SK-N-MC (cell line): ENCODE data around the gene CDC14A.
A peak's percentile ranks its signal among the peaks of the same experiment; 100 is the strongest.

Experiments
- DNase-seq: peaks from one replicate; pipeline ENCODE4 v3.0.0-alpha.2; 2011; ENCODE audit warnings: low read depth, low spot score
- H3K27ac ChIP-seq: fragments of 200-600 bp; sonication (generic); 2 replicates; pipeline ENCODE4 v1.5.1; 2016; ENCODE audit warnings: mixed run types
- H3K36me3 ChIP-seq: fragments of 200-600 bp; sonication (generic); 2 replicates; pipeline ENCODE4 v1.6.1; 2017; ENCODE audit warnings: antibody characterized with exemption, low read length, mixed read lengths; ENCODE audit not compliant: insufficient read depth
- H3K4me3 ChIP-seq: fragments of 200-600 bp; sonication (generic); 2 replicates; pipeline ENCODE4 v1.5.1; 2016
- H3K9ac ChIP-seq: fragments of 200-600 bp; sonication (generic); 2 replicates; pipeline ENCODE4 v1.8.0; 2017; ENCODE audit warnings: mixed run types, mixed read lengths; ENCODE audit not compliant: insufficient read length
- H3K9me3 ChIP-seq: fragments of 200-600 bp; sonication (generic); 2 replicates; pipeline ENCODE4 v1.6.1; 2017; ENCODE audit warnings: low read depth, mild to moderate bottlenecking, antibody characterized with exemption, low read length, moderate library complexity, mixed read lengths
- EZH2 ChIP-seq: fragments of 200-600 bp; sonication (generic); IDR thresholded peaks from one replicate; pipeline ENCODE4 v1.6.1; 2017; ENCODE audit warnings: antibody characterized with exemption
- FOXP2 ChIP-seq: optimal IDR thresholded peaks from 2 replicates; pipeline ENCODE3; 2011; ENCODE audit warnings: mild to moderate bottlenecking, moderate library complexity; ENCODE audit not compliant: insufficient read depth; ENCODE audit errors: extremely low read length, control extremely low read depth
- POLR2AphosphoS5 ChIP-seq: IDR thresholded peaks from 2 replicates; pipeline ENCODE4 v1.6.1; 2012; ENCODE audit warnings: mild to moderate bottlenecking, low read depth, low read length, borderline replicate concordance

CDC14A gene

DNA sequence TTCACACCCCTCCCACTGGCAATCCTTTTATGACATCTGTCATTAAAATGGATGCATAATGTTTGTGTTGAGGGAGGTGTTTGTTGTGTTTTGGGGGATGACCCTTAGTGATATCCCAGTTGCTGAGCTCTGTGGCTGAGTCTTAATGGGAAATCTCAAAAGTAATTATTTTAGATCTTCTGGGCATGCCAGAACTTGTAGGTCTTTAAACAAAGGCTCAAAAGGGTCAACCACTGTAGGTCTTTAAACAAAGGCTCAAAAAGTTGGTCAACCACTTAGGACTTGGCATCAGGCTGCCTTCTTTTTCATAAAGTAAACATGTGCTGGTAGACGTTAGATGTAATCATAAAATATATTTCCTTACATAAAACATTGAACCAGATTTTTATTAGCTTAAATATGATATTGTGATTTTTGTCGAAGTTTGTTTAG lies 78.0 kb downstream of the CDC14A start:
- Histone ChIP-seq H3K9me3 (no peaks in the 10 kb centered on the region), H3K27ac (no peak overlapping the region), H3K9ac (no peak overlapping the region), H3K4me3 (no peak overlapping the region), H3K36me3 (no peaks in the 10 kb centered on the region)
- TF ChIP-seq EZH2: no peak
- TF ChIP-seq FOXP2: no peak
- TF ChIP-seq POLR2AphosphoS5: no peak
- no peak for DNase-seq

DNA sequence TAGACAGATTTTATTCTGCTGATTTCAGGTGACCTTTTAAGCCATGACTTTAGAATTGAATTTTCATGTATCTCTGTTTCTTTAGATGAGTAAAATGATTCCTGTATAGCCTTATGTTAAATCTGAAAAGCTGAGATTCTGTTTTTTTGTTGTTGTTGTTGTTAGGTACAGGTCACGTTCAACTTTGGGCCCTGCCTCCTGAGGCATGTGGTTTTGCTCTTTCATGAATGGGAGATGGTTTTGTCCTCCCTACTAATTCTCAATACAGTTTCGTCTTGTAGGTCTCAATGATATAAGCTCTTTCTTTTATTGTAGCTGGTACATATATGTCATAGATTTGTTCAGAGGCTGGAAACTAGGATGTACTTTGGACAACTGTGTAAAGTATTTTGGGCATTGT lies 79.6 kb downstream of the CDC14A start:
- no peaks in the 10 kb centered on the region for H3K36me3 ChIP-seq
- no peak overlapping the region for H3K4me3 ChIP-seq
- no peak for TF ChIP-seq FOXP2
- no peak for TF ChIP-seq POLR2AphosphoS5
- no peak for TF ChIP-seq EZH2
- no peak for DNase-seq
- no peak overlapping the region for H3K27ac ChIP-seq
- H3K9me3 ChIP-seq: no peaks in the 10 kb centered on the region
- H3K9ac ChIP-seq: no peak overlapping the region

DNA sequence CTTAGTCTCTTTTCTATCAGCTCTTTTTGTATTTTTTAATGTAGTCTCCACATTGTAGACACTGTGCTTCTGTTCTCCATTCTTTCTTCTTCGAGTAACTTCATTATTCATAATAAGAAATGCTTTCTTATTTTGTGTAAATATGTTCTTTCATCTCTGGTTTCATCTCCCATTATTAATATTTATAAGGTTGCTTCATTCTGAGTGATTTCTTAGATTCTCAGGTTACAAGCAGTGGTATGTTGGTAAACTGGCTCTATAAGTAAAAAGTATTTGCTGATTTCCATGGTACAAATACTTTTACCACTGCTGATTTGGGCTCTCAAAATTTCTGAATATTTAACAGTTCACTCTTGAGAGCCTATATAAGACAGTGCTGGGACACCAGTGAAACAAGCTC lies 81.3 kb downstream of the CDC14A start:
- peak; percentile 22 for DNase-seq
- H3K4me3 ChIP-seq: peak overlapping the region; percentile 35; the same call in 1 of the 2 replicates
- H3K36me3 ChIP-seq: no peaks in the 10 kb centered on the region
- H3K9ac ChIP-seq: no peak overlapping the region
- TF ChIP-seq POLR2AphosphoS5 (no peak), EZH2 (no peak), FOXP2 (no peak)
- no peaks in the 10 kb centered on the region for H3K9me3 ChIP-seq
- peak overlapping the region; percentile 73 for H3K27ac ChIP-seq

DNA sequence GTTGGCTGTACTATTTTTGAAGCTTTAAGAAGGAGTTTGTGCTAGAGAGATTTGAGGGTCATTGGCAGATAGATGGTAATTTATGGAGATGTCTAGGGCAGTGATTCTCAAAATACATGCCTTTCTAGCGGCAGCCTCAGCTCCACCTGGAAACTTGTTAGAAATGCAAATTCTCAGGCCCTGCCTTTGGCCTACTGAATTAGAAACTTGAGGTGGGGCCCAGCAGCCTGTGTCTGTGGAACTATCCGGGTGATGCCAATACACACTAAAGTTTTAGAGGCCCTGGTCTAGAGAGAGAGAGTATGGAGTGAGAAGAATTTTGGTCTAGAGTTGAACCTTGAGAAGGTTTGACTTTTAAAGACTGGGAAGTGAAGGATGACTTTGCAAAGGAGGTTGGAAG lies 82.5 kb downstream of the CDC14A start:
- no peak overlapping the region for H3K27ac ChIP-seq
- no peak for TF ChIP-seq POLR2AphosphoS5
- no peak for TF ChIP-seq FOXP2
- TF ChIP-seq EZH2: no peak
- no peak overlapping the region for H3K9ac ChIP-seq
- DNase-seq: no peak
- no peaks in the 10 kb centered on the region for H3K36me3 ChIP-seq
- no peak overlapping the region for H3K4me3 ChIP-seq
- no peaks in the 10 kb centered on the region for H3K9me3 ChIP-seq

DNA sequence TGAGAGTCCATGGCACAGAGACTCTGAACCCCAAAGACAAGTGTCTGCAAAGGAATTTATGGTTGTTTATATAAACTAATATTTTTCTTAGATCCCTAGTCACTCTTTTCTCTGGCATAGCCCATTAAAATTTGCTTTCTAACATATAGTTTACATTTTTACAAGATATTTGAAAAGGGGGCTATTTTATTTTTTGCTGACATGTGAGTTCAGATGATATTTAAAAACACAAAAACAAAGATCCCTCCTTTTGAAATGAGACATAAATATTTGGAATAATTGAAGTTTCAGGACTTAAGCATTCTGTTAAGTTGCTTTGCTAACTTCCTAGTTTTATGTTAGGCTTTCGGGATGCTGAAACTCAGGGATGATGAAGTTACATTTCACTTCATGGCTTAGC lies 86.1 kb downstream of the CDC14A start:
- H3K9me3 ChIP-seq: no peaks in the 10 kb centered on the region
- TF ChIP-seq FOXP2 (no peak), POLR2AphosphoS5 (no peak), EZH2 (no peak)

DNA sequence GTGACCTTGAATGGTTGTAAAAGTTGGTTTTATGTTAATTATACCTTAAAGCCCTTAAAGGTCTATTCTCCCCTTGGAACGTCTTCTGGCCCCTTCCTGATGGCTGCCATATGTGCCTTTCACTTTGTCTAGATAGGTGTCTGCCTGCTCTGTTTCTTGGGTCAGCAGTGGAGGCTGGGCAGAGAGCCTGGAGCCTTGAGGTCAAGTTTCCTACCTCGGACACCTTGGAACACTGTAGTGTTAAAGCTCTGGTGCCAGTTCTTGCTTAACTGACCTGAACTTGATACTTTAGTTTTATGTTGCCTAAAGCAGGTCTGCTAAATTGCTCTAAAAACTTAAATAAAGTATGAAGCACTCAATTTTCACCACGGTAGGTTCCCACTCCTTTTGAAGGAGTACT lies 86.5 kb downstream of the CDC14A start:
- H3K9ac ChIP-seq: no peak overlapping the region

More for the DNA sequence above, 86.1 kb downstream of the CDC14A start:
- Histone ChIP-seq H3K4me3 (no peak overlapping the region), H3K27ac (no peak overlapping the region), H3K9ac (no peak overlapping the region), H3K36me3 (no peaks in the 10 kb centered on the region)
- DNase-seq: no peak

DNA sequence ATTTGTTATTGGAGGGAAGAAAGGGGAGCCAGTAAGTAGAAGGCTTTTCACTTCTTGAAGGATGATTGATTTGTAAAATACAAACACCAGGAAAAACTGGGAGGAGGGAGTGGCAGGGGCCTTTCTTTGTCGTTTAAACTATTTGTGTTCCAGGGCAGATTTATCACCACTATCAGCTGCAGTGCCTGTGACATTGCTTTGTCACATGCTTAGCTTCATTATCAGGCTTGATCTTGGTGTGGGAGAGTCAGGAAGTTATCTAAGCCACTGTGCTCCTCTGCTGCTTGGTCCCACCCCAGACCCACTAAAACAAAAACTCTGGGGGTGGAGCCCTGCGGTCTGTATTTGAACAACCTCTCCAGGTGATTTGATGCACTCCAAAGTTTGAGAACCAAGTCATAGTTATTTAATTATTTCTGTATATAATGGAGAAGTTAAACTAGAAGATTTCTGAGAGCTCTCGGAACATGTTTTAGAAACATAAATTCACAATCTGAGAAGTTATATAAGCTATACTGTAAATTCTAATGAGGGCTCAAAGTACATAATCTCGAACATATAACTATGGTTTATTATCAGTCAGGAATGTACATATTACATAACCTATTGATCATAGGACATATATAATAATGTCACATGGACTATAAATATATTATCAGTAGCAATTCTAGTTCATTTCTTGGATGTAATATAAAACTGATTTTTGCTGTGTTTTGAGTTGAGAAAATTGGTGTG lies 87.9 kb downstream of the CDC14A start:
- Histone ChIP-seq H3K4me3 (no peak overlapping the region), H3K36me3 (no peaks in the 10 kb centered on the region), H3K27ac (no peak overlapping the region), H3K9me3 (no peaks in the 10 kb centered on the region), H3K9ac (no peak overlapping the region)
- TF ChIP-seq POLR2AphosphoS5: no peak
- DNase-seq: no peak

More for the DNA sequence above, 86.5 kb downstream of the CDC14A start:
- Histone ChIP-seq H3K4me3 (no peak overlapping the region), H3K9me3 (no peaks in the 10 kb centered on the region), H3K36me3 (no peaks in the 10 kb centered on the region), H3K27ac (no peak overlapping the region)
- no peak for DNase-seq
- no peak for TF ChIP-seq EZH2
- TF ChIP-seq POLR2AphosphoS5: no peak
- no peak for TF ChIP-seq FOXP2

DNA sequence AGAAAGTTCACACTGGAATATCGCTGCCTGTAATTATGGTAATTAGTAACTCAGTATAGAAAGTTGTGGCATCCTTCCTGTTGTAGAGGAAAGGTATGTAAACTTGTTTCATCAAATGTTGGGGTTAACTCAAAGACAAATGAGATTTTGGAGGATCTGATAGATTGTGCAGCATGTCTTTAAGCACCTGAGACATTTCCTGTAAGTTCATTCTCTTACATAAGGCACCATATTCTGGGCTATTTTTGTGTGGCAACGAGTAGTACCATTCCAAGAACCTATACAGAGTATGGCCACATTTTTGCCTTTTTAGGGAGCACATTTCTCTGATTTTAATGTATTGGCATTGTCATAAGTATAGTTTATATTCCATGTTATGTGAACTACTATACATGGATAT lies 88.8 kb downstream of the CDC14A start:
- no peaks in the 10 kb centered on the region for H3K9me3 ChIP-seq
- H3K9ac ChIP-seq: no peak overlapping the region
- H3K36me3 ChIP-seq: no peaks in the 10 kb centered on the region
- H3K4me3 ChIP-seq: no peak overlapping the region
- no peak for DNase-seq
- TF ChIP-seq EZH2 (no peak), POLR2AphosphoS5 (no peak), FOXP2 (no peak)
- H3K27ac ChIP-seq: no peak overlapping the region

DNA sequence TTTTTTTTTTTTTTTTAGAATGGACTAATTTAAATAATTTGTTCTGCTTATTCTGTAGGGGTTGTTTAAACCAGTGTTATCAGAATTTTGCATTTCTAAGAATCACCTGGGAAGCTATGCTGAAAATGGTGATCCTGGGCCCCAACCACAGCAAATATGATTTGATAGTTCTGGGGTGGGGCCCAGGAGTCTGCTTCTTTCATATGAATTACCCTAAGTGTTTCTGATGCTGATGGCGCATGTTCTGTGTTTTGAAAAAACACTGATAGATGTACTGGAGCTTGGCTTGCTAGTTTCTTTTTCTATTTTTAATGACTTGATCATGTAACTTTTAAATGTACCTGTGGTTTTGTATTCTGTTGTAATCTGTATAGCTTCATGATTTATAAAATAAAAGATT lies 89.3 kb downstream of the CDC14A start:
- DNase-seq: no peak
- H3K36me3 ChIP-seq: no peaks in the 10 kb centered on the region
- no peak overlapping the region for H3K9ac ChIP-seq
- H3K27ac ChIP-seq: no peak overlapping the region
- no peak overlapping the region for H3K4me3 ChIP-seq
- TF ChIP-seq POLR2AphosphoS5 (no peak), EZH2 (no peak), FOXP2 (no peak)
- H3K9me3 ChIP-seq: no peaks in the 10 kb centered on the region
